ENCODE data around the gene ZNF479.
"Not testable (repeated sequence)": the region's sequence is repeated elsewhere in the genome, so short reads cannot be mapped to it uniquely, and the experiment has no call there.

The ZNF479 gene

GRCh38 chr7:57132336-57132735 is at the start of gene ZNF479:
Gene ZNF479 (minus strand): TSS chr7:57132436. CDS start chr7:57132324, 112 bp downstream.
- H3K4me3 ChIP-seq (ENCODE audit: low read depth, low read length); DNase-seq (ENCODE audit: low read depth): not testable (repeated sequence)

GRCh38 chr7:57182031-57182430 is 49.8 kb upstream of the ZNF479 start:
- H3K4me3 ChIP-seq (ENCODE audit: low read depth, low read length), result no peak overlapping the region
- DNase-seq (ENCODE audit: low read depth), result no peak
- TF ChIP-seq CTCF (IDR thresholded peaks at IDR 0.05; ENCODE audit: low read depth, low read length, missing control alignments), result no peak

- H3K4me3 ChIP-seq (ENCODE audit: low read depth, low read length), result no peak overlapping the region
- no peak for DNase-seq (ENCODE audit: low read depth)
- no peak for TF ChIP-seq CTCF (IDR thresholded peaks at IDR 0.05; ENCODE audit: low read depth, low read length, missing control alignments)
Measured at GRCh38 chr7:57181281-57181680, 49.0 kb upstream of the ZNF479 start.

GRCh38 chr7:57179776-57180415 is 47.7 kb upstream of the ZNF479 start:
- no peak for DNase-seq (ENCODE audit: low read depth)
- no peak overlapping the region for H3K4me3 ChIP-seq (ENCODE audit: low read depth, low read length)
- TF ChIP-seq CTCF (IDR thresholded peaks at IDR 0.05; ENCODE audit: low read depth, low read length, missing control alignments), result no peak

- DNase-seq (ENCODE audit: low read depth), result no peak
- TF ChIP-seq CTCF (IDR thresholded peaks at IDR 0.05; ENCODE audit: low read depth, low read length, missing control alignments), result no peak
- no peak overlapping the region for H3K4me3 ChIP-seq (ENCODE audit: low read depth, low read length)
Measured at GRCh38 chr7:57178768-57179139, 46.5 kb upstream of the ZNF479 start.

- DNase-seq (ENCODE audit: low read depth), result no peak
- H3K4me3 ChIP-seq (ENCODE audit: low read depth, low read length), result no peak overlapping the region
- TF ChIP-seq CTCF (IDR thresholded peaks at IDR 0.05; ENCODE audit: low read depth, low read length, missing control alignments), result no peak
Measured at GRCh38 chr7:57177856-57178767, 45.9 kb upstream of the ZNF479 start.

GRCh38 chr7:57176928-57177635 is 44.8 kb upstream of the ZNF479 start:
- H3K4me3 ChIP-seq (ENCODE audit: low read depth, low read length), result no peak overlapping the region
- no peak for DNase-seq (ENCODE audit: low read depth)
- no peak for TF ChIP-seq CTCF (IDR thresholded peaks at IDR 0.05; ENCODE audit: low read depth, low read length, missing control alignments)

Measured in GM12864 (cell line).